ENCODE results near the gene ADAM8.
A peak's percentile ranks its signal among the peaks of the same experiment; 100 is the strongest.

ADAM8 gene

GRCh38 chr10:133308421-133309099 is 31.9 kb upstream of the ADAM8 start, which contains the start of the genes TUBGCP2 and ZNF511:
Gene TUBGCP2 (minus strand): TSS chr10:133308872. CDS start chr10:133302941, 5,931 bp downstream.
Gene ZNF511 (plus strand): TSS chr10:133308914. CDS start chr10:133308944, 30 bp downstream.
- DNase-seq (ENCODE audit: low spot score), result peak; percentile 96

GRCh38 chr10:133307776-133308420 is 31.2 kb upstream of the ADAM8 start:
- DNase-seq (ENCODE audit: low spot score), result peak; percentile 61

- DNase-seq (ENCODE audit: low spot score), result no peak
These were observed 30.3 kb upstream of the ADAM8 start for GRCh38 chr10:133306941-133307379.

- DNase-seq (ENCODE audit: low spot score), result no peak
These were observed 29.4 kb upstream of the ADAM8 start for GRCh38 chr10:133306097-133306476.

- no peak for DNase-seq (ENCODE audit: low spot score)
These were observed 26.5 kb upstream of the ADAM8 start for GRCh38 chr10:133303206-133303605.

- no peak for DNase-seq (ENCODE audit: low spot score)
These were observed 25.6 kb upstream of the ADAM8 start for GRCh38 chr10:133302230-133302629.

- no peak for DNase-seq (ENCODE audit: low spot score)
These were observed 23.1 kb upstream of the ADAM8 start for GRCh38 chr10:133299738-133300137.

GRCh38 chr10:133299224-133299623 is 22.6 kb upstream of the ADAM8 start:
- DNase-seq (ENCODE audit: low spot score), result no peak

- DNase-seq (ENCODE audit: low spot score), result no peak
These were observed 21.8 kb upstream of the ADAM8 start for GRCh38 chr10:133298466-133298865.

- no peak for DNase-seq (ENCODE audit: low spot score)
These were observed 20.8 kb upstream of the ADAM8 start for GRCh38 chr10:133297504-133297903.

- DNase-seq (ENCODE audit: low spot score), result no peak
These were observed 19.0 kb upstream of the ADAM8 start for GRCh38 chr10:133295426-133296320.

- DNase-seq (ENCODE audit: low spot score), result no peak
These were observed 17.5 kb upstream of the ADAM8 start for GRCh38 chr10:133294189-133294588.

GRCh38 chr10:133293810-133294119 is 17.1 kb upstream of the ADAM8 start:
- no peak for DNase-seq (ENCODE audit: low spot score)

- peak; percentile 84 for DNase-seq (ENCODE audit: low spot score)
These were observed 16.5 kb upstream of the ADAM8 start for GRCh38 chr10:133292919-133293809.

GRCh38 chr10:133289761-133290160 is 13.1 kb upstream of the ADAM8 start:
- DNase-seq (ENCODE audit: low spot score), result no peak

GRCh38 chr10:133287832-133288500 is 11.3 kb upstream of the ADAM8 start:
- no peak for DNase-seq (ENCODE audit: low spot score)

GRCh38 chr10:133286366-133286765 is 9.7 kb upstream of the ADAM8 start:
- no peak for DNase-seq (ENCODE audit: low spot score)

- no peak for DNase-seq (ENCODE audit: low spot score)
These were observed 8.5 kb upstream of the ADAM8 start for GRCh38 chr10:133285217-133285616.

- DNase-seq (ENCODE audit: low spot score), result no peak
These were observed 7.3 kb upstream of the ADAM8 start for GRCh38 chr10:133283931-133284330.

- DNase-seq (ENCODE audit: low spot score), result no peak
These were observed 6.2 kb upstream of the ADAM8 start for GRCh38 chr10:133282846-133283390.

Measured in GM03348 (cell line).